Measurements from ENCODE around the gene NGF.

Gene NGF

GRCh38 chr1:115275216-115275615 is 62.8 kb downstream of the NGF start:
- peak; percentile 36 for DNase-seq

GRCh38 chr1:115274467-115274866 is 63.6 kb downstream of the NGF start:
- no peak for DNase-seq

GRCh38 chr1:115266729-115267421 is 71.2 kb downstream of the NGF start:
- no peak for DNase-seq

DNA sequence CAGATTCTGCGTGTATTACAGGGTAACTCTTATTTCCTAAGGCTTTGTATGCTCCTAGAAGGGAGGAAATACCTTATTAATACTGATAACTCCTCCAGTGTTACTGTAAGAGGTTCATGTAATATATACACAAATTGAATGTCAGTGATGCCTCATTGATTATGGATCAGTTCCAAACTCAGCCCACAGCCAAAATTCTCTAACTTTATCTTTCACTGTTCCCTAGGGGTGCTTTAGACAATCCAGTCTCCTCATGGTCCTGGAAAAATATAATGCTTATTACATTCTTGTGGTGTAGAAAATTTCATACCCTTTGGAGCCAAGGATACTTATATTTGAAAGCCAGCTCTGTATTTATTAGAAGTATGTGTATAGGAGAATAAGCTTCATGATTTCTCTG is 73.0 kb downstream of the NGF start:
- no peak for DNase-seq

DNA sequence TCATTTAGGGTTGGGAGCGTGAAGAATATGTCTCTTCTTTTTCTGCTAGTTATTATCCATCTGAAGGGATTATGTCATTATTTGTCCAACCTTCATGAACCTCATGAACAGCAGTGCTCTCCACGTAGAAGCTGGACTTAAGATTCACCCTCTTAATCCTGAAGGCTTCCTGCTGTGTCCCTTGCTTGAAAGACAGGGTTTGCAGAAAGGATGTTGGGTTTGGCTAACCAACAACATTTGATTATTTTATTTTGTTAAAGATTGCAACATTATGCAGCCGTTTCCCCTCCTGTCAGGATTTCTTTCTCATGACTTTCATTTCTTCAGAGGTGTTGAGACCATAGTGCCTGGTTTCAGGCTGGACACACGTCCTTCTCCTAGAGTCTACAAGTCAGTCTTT is 75.2 kb downstream of the NGF start:
- DNase-seq: no peak

DNA sequence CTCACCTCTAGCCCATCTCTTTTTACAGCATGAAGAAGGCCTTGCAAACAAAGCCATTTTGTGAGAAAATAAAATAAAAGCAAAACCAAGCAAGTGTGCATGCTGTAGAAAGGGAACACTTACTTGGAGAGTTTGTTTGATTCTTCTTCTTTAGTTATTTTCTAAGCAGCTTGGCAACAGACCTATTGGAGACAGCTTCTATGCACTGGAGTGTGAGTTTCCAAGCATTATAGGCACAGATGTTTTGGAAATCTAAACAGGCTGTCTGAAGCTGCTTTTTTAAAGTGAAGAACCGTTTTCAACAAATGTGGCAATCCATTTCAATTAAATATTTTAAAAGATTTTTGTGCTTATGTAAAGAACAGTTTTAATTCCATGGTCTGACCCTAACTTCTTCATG is 76.6 kb downstream of the NGF start:
- no peak for DNase-seq

DNA sequence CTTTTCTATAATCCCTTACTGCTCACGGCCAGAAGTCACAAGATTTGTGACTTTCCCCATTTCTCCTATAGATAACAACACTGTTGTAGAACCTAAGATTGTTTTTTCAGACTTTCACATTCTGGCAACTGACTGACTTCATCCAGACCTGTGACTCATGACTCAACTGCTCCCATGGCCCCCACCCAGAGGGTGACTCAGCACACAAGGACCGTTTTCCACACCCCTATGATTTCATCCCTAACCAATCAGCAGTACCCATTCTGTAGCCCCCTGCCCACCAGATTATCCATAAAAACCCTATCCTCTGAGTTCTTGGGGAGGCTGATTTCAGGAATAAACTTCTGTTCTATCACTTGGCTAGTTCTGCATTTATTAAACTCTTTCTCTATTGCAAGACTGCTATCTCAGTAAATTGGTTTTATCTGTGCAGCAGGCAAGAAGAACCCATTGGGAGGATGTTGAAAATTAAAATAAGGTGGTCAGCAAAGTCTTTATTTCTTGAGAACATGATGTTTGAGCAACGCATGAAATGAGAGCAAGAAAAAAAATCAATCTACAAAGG is 79.7 kb downstream of the NGF start:
- no peak for DNase-seq

DNA sequence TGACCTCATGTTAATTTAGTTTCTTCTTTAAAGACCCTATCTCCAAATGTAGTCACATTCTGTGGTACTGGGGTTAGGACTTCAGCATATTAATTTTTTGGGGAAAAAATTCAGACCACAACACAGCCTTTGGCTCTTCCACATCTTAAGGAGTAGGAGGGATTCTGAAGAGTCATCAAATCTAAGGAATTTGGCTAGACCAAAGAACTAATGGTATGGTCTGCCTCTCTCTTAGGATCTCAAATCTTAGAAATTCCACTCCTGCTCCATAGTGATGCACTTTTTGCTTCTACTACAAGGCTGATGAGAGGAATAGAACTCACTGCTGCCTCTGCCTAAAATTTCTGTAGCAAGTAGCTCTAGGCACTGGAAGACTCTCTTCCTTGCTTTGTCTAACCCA is 80.5 kb downstream of the NGF start:
- DNase-seq: no peak

DNA sequence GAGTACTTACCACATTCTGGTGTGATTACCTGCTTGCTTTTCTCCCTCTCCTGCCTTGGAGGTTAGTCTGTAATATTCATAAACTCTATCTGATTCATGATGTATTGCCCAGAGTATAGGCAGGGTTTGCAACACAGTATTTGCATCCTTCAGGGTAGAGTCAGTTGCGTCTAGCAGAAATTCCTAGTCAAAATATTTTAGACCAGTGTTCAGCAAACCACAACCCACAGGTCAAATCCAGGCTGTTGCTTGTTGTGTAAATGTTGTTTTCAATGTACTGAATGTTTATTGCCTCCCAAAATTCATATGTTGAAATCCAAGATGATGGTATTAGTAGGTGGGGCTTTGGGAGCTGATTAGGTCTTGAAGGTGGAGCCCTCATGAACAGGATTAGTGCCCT is 82.9 kb downstream of the NGF start:
- no peak for DNase-seq

- DNase-seq: no peak
These were observed 85.5 kb downstream of the NGF start for GRCh38 chr1:115252585-115252984.

GRCh38 chr1:115251856-115252255 is 86.2 kb downstream of the NGF start:
- no peak for DNase-seq

GRCh38 chr1:115251340-115251748 is 86.7 kb downstream of the NGF start:
- no peak for DNase-seq

GRCh38 chr1:115246526-115246925 is 91.5 kb downstream of the NGF start:
- no peak for DNase-seq

DNA sequence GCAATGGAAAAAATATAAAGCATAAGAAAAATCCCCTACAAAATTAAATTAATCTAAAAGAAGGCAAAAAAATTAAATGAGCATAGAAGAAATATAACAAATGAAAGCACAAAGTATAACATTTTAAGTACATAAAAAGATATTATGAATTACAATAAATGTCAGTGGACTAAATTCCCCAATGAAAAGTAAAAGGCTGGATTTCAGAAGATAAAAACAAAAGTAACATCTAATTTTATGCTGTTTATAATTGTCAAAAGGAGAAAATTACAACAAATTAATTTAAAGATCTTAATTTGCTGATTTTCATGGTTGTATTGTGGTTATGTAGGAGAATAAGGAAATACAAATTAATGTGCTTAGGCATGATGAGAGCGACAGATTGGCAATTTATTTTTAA is 92.8 kb downstream of the NGF start:
- DNase-seq: no peak

DNA sequence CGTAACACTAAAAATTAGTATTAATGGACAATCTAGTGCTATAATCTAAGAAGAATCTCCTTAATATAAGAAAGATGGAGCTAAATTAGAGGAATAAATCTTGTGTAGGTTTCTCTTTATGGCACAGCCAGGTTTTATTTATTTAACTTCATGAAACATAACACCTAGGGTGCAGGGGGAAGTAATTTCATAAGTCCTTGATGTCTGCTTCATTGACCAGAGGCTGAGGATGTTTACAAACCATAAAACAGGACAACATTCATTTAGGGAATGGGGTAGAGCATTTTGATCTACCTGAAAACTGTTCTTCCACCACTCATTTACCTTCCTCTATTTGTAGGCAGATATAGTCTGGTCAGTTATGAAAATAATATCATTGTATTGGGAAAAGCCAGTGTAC is 95.5 kb downstream of the NGF start:
- peak; percentile 81 for DNase-seq

GRCh38 chr1:115241309-115241708 is 96.7 kb downstream of the NGF start:
- DNase-seq: no peak

DNA sequence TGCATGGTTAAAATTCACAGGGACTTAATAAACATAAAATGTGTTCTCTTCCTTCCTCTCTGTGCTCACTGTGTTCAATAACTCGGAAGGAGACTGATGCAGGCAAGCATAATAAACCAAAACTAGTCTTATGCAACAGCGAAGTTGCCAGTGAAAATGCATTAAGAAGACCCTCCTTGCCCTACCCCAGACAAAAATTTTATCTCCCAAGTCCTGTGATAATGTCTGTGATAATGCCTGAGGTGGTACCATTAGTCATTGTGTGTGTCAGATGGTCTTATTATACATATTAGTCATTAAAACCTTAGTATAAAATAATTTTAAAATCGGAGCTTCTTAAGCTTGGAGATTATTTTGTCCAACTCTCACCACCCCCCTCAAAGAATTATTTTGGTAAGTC is 97.8 kb downstream of the NGF start:
- DNase-seq: no peak

DNA sequence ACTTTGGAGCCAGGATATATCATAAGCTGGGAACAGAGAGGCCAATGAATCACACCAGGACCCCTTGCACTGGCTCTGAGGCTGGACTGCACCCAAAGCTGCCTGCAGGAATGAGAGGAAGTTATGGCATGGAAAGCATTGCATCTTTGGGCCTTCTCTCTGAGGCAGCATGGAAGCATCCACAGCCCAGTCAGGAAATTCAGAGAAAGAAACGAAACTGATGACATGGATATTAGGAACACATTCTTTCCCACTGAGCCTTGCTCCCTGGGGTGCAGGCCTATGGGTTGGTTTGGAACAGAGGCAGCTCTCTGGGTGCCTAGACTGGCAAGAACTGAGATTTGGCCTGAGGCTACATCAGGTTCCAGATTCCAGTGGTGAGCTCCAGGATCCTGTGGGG is 98.6 kb downstream of the NGF start:
- DNase-seq: no peak

DNA sequence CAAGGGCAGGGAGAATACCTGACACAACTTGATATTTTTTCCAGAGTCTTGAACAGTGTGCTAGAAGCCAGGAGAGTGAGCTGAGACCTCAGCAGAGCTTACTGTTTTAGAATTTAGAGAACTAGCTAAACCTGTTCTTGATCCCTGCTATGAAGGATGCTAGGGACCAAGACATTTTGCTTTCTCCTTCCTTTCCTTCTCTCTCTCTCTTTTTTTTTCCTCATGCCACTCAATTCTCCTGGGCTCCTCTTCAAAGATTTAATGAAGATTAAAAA is 99.0 kb downstream of the NGF start:
- DNase-seq: no peak

DNA sequence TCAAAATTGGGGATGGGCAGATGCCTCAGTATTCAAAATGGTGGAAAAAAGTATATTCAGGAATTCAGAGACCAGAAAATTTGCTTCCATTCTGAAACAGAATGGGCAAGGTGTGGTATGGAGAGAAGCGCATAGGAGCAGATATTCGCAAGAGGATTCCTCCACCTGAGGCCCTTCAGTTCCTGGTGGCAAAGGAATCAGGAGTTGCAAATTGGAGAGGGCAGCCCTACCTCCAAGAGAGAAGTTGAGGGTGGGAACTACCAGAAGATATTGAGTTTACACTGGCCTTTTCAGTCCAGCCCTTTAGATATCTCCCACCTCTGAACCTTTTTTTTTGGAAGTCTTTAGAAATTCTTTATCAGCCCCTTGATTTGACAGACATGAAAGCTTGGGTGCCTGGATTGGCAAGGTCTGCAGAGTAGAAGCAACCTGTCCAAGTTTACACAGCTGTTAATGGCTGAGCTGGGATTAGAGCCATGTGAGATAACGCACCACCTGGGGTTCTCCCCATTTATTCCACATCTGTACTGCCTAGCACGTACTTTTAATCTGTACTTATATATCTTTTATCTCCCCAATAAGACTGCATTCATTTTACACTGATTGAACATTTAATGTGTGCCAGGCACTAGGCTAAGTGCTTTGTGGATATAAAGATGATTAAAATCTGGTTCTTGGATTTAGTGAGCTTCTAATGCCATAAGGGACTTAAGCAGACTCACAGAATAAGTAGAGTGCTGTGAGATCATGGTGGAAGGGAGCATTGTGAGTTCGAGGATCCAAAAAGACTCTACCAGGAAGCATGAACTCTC is 99.5 kb downstream of the NGF start:
- DNase-seq: no peak

DNA sequence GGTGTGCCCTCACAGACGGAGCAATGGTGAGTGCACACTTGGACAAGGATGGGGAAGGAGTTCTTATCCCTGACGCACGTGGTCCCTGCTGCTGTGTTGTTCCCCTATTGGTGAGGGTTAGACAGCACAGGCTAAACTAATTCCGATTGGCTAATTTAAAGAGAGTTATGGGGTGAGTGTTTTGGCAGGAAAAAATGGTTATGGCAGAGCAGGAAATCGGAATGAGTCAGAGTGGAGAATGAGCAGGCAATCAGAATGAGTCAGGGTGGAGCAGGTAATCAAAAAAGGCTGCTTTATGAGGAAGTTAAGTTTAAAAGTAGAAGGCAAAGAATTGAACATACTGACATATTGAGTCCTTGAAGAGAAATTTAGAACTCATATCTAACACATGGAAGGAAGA is 100.5 kb downstream of the NGF start:
- no peak for DNase-seq

GRCh38 chr1:115237023-115237422 is 101.0 kb downstream of the NGF start:
- no peak for DNase-seq
